Superior temporal gyrus (tissue), 1 donor: ENCODE results near the gene OR2M5.

Experiments
- DNase-seq: peaks from one replicate; pipeline ENCODE4 v3.0.0-alpha.2; 2016; ENCODE audit errors: extremely low spot score

The OR2M5 gene, protein sequence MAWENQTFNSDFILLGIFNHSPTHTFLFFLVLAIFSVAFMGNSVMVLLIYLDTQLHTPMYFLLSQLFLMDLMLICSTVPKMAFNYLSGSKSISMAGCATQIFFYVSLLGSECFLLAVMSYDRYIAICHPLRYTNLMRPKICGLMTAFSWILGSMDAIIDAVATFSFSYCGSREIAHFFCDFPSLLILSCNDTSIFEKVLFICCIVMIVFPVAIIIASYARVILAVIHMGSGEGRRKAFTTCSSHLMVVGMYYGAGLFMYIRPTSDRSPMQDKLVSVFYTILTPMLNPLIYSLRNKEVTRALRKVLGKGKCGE

DNA sequence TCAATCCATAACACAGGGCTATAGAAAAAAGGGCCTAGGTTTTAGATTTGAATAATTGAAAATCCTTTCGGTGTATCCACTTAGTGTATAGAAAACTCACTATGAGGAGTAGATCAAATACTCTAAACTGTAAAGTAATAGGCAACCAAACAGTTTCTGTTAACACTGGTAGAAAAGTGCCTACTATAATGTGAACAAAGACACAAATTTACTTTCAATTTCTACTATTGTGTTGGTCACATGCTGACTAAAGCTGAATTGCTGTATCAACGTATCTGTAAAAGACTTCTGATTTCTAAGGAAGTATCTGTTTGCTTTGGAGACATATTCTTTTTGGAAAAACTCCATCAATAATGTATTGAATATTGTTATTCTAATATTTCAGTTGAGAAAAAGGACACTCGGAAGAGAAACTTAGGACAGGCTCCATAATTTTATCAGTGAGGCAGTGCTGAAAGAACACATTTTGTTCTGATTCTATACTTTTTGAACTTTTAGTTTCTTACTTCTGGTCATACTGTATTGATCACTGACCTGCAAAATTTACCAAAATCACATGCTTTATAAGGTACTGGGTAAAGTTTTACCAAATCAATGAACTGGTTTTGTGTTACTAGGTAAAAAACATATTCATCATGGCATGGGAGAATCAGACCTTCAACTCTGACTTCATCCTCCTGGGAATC lies at the start of gene OR2M5:
Gene OR2M5, plus strand, starts transcription at position 636 of the 686 bp plus-strand sequence. Its CDS starts 0 bp downstream, at position 636.
- no peak for DNase-seq

DNA sequence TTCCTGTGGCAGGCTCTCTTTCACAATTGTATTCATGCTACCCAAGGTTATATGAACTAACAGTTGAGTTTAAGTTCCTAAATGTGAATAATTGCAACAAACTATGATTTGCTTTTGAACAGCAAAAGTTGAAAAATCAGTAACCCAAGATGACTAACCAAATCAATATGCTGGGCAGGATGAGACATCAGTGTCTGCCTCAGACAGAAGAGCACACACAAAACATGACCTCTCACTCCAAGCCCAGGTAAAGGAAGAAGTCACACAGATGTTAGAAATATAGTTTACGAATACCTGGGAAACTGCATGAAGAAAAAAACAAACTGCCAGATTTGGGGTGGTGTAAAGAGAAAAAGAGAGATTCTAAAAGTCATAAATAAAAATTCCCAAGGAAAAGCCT lies 46.4 kb upstream of the OR2M5 start:
- no peak for DNase-seq

DNA sequence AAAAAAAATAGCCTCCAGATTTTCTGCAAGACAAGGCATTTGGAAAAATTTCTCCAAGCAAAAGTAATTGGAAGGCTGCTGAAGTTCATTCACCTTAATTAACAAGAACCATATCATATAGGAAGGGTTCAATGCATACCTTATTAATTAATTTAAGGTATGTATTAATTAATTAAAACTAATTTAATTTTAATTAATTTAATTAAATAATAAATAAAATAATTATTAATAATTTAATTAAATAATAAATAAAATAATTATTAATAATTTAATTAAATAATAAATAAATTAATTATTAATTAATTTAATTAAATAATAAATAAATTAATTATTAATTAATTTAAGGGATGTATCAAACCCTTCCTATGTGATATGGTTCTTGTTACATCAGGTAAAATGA lies 42.1 kb upstream of the OR2M5 start:
- DNase-seq: no peak

DNA sequence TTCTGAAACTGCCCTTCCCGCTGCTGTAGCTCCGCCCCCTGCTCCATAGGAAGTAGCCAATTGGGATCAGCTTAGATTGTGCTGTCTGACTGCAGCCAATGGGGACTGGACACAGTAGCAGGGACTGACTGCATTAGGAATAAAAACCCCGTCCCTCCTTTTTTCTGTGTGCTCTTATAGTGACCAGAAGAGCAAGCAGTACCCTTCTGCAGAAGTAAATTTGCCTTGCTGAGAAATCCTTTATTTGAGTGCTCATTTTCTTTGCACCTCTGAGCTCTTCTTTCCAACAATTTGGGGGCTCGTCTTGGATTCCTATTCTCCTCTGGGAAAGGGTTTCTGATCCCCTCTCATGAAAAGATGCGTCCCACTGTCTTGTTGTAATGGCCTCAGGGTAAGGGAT lies 33.8 kb upstream of the OR2M5 start:
- DNase-seq: no peak

DNA sequence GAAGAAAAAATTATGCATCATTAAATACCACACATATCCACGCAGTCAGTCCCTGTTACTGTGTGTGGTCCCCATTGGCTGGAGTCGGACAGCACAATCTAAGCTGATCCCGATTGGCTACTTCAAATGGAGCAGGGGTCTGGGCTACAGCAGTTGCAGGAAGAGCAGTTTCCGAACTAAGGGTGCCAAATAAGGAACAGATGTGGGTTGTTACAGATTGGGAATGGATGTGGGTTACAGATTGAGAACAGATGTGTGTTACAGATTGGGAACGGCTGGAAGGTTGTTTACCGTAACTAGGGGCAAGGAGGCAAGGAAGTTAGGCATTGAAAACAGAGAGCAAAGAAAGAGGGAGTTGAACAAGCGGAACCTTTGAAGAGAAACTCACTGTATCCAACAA lies 30.1 kb upstream of the OR2M5 start:
- DNase-seq: no peak

DNA sequence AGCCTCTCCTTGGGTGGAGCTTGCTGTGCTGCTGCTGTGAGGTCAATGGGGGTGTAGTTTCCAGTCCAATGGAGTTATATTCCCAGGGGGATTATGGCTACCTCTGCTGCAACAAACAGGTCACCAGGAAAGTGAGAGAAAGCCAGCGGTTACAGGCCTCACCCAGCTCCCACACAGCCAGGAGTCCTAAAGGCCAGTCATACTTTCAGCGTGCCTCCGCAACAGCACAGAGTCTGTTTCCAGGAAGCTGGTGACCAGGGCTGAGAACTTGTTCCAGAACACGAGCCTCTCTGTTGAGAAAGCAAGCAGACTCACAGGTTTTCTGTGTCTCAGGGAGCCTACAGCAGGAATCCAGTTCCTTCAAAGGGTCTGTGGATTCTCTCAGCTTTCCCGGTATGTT lies 17.3 kb upstream of the OR2M5 start:
- no peak for DNase-seq

DNA sequence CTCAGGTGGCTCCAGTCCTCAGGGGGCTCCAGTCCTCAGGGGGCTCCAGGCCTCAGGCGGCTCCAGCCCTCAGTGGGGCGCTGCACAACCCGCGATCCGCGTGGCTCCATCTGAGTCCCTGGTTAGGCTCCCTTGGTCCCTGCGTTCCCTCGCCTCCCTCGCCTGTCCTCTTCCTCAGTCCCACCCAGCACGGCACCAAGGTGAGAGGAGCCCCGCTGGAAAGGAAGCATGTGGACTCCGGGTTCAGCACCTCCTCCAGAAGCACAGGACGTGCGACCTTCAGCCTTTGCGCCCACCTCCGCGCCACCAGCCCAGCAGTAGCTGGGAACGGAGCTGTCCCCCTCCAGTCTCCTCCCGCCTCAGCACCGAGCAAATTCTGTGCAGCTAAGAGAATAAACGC lies 8.1 kb upstream of the OR2M5 start:
- no peak for DNase-seq

DNA sequence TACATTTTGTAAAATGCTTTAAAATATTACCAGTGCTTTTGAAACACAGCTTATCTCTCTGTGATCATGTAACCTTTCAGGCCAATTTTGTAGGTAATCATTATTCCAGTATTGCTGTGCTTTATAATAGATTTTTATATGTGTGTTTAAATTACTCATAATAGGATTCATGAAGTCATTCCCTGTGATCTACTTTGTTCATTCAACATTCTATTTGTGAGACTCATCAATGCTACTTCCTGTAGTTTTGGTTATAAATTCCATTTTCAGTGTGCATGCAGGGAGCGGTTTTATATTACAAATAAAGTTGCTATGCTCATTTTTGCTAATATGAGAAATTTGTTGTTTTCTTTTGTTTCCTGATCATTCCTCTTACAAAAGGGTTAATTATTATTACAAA lies 4.1 kb upstream of the OR2M5 start:
- no peak for DNase-seq

DNA sequence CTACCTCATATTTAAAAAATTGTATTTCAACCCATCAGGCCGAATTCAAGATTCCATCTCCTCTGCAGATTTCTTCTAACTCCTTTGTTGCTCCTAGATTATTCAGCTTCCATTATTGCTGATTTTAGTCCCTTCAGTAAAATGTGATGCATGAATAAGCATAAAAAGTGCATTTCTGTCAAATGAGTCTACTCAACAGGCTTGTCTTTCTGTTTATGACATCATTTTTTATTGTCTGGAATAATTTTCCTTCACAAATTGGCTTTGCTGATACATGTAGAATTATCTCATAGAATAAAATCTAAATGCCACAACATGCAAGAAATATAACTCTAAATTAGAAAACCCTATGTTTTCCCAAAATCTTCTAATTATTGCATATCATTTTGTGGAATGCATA lies 1.6 kb upstream of the OR2M5 start:
- DNase-seq: no peak

DNA sequence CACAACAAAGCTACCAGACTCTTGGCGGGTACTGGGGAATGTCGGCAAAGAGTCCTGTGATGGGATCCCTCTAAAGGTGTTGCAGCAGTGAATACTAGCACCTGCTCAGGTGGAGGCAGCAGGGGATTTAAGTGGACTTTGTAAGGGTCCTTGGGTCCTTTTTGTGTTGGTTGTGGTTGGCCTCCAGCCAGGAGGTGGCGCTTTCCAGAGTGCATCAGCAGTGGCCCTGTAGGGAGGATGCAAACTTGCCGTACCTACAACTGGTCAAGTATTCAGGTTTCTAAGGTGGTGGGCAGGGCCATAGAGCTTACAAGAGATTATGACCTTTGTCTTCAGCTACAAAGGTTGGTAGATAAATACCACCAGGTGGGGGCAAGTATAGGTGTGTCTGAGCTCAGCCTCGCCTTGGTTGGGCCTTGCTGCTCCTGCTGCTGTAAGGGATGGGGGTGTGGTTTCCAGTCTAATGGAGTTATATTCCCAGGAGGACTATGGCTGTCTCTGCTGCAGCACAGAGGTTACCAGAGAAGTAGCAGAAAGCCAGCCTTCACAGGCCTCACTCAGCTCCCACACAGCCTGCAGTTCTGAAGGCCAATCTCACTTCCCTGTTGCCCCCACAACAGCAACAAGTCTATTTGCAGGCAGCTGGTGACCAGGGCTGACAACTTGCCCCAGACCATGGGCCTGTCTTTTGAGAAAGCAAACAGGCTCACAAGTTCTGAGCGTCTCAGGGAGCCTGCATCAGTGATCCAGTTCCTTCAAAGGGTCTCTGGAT lies 7.3 kb downstream of the OR2M5 start:
- DNase-seq: no peak

DNA sequence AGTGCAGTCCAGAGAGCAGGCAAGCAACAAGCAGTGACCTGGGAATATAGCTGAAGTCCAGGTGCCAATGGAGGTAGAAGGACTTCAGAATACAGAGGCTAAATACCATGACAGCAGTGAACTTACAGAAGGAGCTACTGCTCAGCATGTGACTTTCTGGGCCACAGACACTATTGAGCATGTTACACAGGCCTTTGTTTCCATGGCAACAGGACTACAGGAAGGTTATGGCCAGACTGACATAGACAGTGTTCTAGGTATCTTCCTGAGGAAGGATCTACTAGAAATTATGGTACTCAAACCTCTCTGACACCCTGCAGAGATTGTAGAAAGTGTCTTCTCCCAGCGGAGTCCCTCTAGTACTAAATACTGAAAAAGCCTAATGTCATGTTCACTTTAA lies 11.0 kb downstream of the OR2M5 start:
- no peak for DNase-seq

DNA sequence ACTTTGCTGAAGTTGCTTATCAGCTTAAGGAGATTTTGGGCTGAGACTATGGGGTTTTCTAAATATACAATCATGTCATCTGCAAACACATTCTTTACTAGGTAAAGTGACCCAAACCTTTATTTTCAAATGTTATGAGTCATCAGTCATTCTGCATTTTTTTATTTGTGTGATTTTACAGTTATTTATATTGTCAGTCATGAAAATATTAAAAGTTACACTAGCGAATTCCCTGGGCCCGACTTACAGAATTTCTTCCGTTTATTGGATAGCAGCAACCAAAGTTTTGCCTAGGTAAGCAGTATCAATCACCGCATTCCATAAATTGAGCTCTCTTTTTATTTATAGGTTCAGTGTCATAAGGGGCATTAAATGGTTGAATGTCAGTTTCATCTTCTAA lies 13.8 kb downstream of the OR2M5 start:
- DNase-seq: no peak

DNA sequence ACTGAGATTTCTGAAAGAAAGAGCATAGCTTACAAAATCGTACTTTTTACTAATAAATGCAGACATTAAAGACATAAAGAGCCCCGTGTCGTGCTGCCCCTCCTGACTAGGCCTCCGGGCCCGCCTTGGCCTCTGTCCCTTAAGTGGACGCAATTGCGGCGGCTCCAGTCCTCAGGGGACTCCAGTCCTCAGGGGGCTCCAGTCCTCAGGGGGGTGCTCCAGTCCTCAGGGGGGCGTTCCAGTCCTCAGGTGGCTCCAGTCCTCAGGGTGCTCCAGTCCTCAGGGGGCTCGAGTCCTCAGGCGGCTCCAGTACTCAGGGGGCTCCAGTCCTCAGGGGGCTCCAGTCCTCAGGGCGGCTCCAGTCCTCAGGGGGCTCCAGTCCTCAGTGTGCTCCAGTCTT lies 19.1 kb downstream of the OR2M5 start:
- DNase-seq: no peak

DNA sequence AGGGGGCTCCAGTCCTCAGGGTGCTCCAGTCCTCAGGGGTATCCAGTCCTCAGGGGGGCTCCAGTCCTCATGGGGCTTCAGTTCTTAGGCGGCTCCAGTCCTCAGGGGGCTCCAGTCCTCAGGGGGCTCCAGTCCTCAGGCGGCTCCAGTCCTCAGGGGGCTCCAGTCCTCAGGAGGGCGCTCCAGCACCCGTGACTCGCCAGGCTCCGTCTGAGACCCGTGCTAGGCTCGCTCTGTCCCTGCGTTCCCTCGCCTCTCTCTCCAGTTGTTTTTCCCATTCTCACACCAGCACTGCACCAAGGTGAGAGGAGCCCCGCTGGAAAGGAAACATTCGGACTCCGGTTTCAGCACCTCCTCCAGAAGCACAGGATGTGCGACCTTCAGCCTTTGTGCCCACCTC lies 20.2 kb downstream of the OR2M5 start:
- no peak for DNase-seq

DNA sequence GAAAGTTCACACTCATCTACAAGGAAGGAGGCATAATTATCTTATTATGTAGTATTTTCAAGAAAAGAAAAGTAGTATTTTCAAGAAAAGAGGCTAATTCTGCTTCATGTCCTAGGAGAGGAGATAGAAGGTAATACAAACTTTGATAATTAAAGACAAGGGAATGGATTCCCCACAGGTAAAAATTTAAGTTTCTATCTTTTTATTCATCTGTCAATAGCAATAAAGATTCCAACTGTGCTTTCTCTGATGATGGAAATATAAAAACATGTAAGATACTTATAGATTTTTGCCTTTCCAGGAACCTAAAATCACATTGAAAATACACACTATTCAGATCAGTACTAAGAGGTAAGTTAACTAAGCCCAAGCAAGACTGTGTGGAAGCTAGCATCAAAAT lies 29.6 kb downstream of the OR2M5 start, which contains the start of gene OR2M2:
Gene OR2M2, plus strand, starts transcription at position 301 of the 400 bp plus-strand sequence. CDS start 5,165 bp downstream, outside the sequence.
- no peak for DNase-seq

DNA sequence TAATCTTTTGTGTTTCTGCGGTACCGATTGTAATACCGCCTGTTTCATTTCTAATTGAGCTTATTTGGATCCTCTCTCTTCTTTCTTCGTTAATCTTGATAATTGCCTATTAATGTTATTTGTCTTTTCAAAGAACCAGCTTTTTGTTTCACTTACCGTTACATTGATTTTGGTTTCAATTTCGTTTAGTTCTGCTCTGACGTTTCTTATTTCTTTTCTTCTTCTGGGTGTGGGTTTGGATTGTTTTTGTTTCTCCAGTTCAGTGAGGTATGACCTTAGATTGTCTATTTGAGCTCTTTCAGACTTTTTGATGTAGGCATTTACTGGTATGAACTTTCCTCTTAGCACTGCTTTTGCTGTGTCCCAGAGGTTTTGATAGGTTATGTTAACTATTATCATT lies 39.0 kb downstream of the OR2M5 start:
- no peak for DNase-seq

DNA sequence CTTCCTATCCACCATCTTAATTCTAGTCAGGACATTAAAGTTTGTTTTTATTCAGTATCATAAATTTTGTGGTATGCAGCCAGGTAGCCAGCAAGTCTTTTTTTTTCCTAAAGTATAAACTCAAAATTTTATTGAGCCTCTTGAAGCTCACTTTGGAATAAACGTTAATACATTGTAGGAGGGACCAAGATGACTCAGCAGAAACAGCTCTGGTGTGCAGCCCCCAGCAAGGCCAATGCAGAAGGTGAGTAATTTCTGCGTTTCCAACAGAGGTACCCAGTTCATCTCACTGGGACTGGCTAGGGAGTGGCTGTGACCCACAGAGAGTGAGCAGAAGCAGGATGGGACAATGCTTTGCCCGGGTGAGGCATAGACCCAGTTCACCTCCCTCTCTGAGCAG lies 42.4 kb downstream of the OR2M5 start:
- DNase-seq: no peak

DNA sequence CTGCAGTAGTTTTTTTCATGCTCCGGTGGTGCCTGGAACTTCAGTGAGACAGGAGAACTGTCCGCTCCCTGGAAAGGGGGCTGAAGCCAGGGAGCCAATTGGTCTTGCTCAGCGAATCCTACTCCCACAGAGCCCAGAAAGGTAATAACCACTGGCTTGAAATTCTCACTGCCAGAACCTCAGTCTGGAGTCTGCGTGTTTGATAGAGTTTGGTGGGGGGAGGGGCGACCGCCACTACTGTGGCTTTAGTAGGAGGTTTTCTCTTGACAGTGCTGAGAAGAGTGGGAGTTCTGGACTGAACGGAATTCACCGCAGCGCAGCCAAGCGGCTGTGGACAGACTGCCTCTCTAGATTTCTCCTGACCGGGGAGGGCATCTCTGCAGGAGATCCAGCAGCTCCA lies 44.1 kb downstream of the OR2M5 start:
- DNase-seq: no peak

DNA sequence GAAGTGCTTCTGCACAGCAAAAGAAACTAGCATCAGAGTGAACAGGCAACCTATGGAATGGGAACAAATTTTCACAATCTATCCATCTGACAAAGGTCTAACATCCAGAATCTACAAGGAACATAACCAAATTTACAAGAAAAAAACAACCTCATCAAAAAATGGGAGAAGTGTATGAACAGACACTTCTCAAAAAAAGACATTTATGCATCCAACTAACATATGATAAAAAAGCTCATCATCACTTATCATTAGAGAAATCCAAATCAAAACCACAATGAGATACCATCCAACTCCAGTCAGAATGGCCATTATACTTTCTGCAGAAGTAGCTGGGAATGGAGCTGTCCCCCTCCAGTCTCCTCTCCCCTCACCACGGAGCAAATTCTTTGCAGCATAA lies 49.2 kb downstream of the OR2M5 start:
- no peak for DNase-seq
